ENCODE results near the gene SPAG9. TPM values are rescaled to one million over a fixed set of nuclear protein-coding genes. Genes with fewer than 3 reads are reported as not detected.

Gene SPAG9
- total RNA-seq, 1 experiment from 2014 or later, result 54.3 TPM

DNA sequence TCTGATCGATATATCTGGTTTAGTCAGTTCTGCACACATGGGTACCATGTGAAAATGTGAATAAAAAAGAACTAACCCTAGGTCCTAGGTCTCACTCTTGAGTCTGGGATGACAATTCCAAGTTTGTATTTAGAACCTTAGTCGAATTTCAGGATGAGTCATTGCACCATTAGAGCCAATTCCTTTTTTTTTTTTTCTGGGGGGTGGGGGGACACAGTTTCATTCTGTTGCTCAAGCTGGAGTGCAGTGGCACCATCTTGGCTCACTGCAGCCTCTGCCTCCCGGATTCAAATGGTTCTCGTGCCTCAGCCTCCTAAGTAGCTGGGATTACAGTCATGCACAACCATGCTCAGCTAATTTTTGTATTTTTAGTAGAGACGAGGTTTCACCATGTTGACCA, 41.6 kb downstream of the SPAG9 start:
- Mint-ChIP-seq H3K36me3 (ENCODE audit: insufficient read depth in 1 of 3, low read depth in 3 of 3) (peaks cover 4 to 22% (median 22%) of the 10 kb centered on the region in 3 experiments; a peak in 6 of 7 replicates), H3K27ac (no peak overlapping the region), H3K27me3 (ENCODE audit: low read depth) (no peaks in the 10 kb centered on the region; the same call in 1 of the 2 replicates), H3K4me1 (no peaks in the 10 kb centered on the region), H3K9me3 (no peaks in the 10 kb centered on the region), H3K4me3 (no peak overlapping the region)
- no peak overlapping the region for H4K91ac ChIP-seq (ENCODE audit: insufficient read length, low read depth, low read length)
- H3K27ac ChIP-seq (ENCODE audit: insufficient read length, low read depth, low read length), result no peak overlapping the region
- no peak overlapping the region for H2AFZ ChIP-seq (ENCODE audit: low read length)
- WGBS (ENCODE audit: extremely low coverage, insufficient read length, low lambda C conversion rate), result no CpG with 5 or more reads among the region's 5 CpGs
- H2BK12ac ChIP-seq (ENCODE audit: insufficient read length, low read depth, low read length), result no peak overlapping the region
- H3K4me2 ChIP-seq (ENCODE audit: insufficient read depth, insufficient read length, low read length), result no peak overlapping the region
- H3K56ac ChIP-seq (ENCODE audit: insufficient read length, low read depth, low read length), result no peak overlapping the region
- H3K27me3 ChIP-seq (ENCODE audit: insufficient read depth, low read length), result no peaks in the 10 kb centered on the region
- no peaks in the 10 kb centered on the region for H3K4me1 ChIP-seq (ENCODE audit: insufficient read depth, low read length)
- H2BK120ac ChIP-seq (ENCODE audit: low read depth, low read length, poor library complexity, severe bottlenecking), result no peak overlapping the region
- H3K79me2 ChIP-seq (ENCODE audit: insufficient read depth, low read length), result no peaks in the 10 kb centered on the region
- no peaks in the 10 kb centered on the region for H4K20me1 ChIP-seq (ENCODE audit: control insufficient read depth, insufficient read depth, insufficient read length)
- H2BK15ac ChIP-seq (ENCODE audit: low read depth, low read length), result no peak overlapping the region
- H2BK20ac ChIP-seq (ENCODE audit: low read depth, low read length, poor library complexity, severe bottlenecking), result no peak overlapping the region
- TF ChIP-seq, protein P1, sequence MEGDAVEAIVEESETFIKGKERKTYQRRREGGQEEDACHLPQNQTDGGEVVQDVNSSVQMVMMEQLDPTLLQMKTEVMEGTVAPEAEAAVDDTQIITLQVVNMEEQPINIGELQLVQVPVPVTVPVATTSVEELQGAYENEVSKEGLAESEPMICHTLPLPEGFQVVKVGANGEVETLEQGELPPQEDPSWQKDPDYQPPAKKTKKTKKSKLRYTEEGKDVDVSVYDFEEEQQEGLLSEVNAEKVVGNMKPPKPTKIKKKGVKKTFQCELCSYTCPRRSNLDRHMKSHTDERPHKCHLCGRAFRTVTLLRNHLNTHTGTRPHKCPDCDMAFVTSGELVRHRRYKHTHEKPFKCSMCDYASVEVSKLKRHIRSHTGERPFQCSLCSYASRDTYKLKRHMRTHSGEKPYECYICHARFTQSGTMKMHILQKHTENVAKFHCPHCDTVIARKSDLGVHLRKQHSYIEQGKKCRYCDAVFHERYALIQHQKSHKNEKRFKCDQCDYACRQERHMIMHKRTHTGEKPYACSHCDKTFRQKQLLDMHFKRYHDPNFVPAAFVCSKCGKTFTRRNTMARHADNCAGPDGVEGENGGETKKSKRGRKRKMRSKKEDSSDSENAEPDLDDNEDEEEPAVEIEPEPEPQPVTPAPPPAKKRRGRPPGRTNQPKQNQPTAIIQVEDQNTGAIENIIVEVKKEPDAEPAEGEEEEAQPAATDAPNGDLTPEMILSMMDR (conservative IDR thresholded peaks at IDR 0.05), result no peak
- no peak overlapping the region for H4K5ac ChIP-seq (ENCODE audit: insufficient read length, low read depth, low read length)
- H3K9me3 ChIP-seq (ENCODE audit: control insufficient read depth, low read depth, low read length), result no peaks in the 10 kb centered on the region
- H3K23ac ChIP-seq (ENCODE audit: insufficient read length, low read depth, low read length), result no peak overlapping the region
- no peak overlapping the region for H3T11ph ChIP-seq (ENCODE audit: low read length)
- DNase-seq, result no peak
- no peaks in the 10 kb centered on the region for H3K23me2 ChIP-seq (ENCODE audit: insufficient read length, low read depth, low read length, poor library complexity, severe bottlenecking)
- H2BK5ac ChIP-seq (ENCODE audit: insufficient read length, low read length), result no peak overlapping the region
- H2AK5ac ChIP-seq (ENCODE audit: insufficient read length, low read length), result no peak overlapping the region
- H3K9ac ChIP-seq (ENCODE audit: extremely low read depth, insufficient read length, low read length), result no peak overlapping the region
- H3K18ac ChIP-seq (ENCODE audit: insufficient read length, low read depth, low read length), result no peak overlapping the region
- H3K14ac ChIP-seq (ENCODE audit: insufficient read depth, low read length), result no peak overlapping the region
- H3K4ac ChIP-seq (ENCODE audit: low read depth, low read length), result no peak overlapping the region
- peaks cover 3% of the 10 kb centered on the region for H3K79me1 ChIP-seq (ENCODE audit: insufficient read depth, low read depth, low read length, poor library complexity, severe bottlenecking)
- no peak overlapping the region for H4K8ac ChIP-seq (replicated peaks; ENCODE audit: insufficient read length, low read depth, low read length)

Measured in H9 (cell line).